ENCODE results near the gene ZNF518A.

The ZNF518A gene, protein sequence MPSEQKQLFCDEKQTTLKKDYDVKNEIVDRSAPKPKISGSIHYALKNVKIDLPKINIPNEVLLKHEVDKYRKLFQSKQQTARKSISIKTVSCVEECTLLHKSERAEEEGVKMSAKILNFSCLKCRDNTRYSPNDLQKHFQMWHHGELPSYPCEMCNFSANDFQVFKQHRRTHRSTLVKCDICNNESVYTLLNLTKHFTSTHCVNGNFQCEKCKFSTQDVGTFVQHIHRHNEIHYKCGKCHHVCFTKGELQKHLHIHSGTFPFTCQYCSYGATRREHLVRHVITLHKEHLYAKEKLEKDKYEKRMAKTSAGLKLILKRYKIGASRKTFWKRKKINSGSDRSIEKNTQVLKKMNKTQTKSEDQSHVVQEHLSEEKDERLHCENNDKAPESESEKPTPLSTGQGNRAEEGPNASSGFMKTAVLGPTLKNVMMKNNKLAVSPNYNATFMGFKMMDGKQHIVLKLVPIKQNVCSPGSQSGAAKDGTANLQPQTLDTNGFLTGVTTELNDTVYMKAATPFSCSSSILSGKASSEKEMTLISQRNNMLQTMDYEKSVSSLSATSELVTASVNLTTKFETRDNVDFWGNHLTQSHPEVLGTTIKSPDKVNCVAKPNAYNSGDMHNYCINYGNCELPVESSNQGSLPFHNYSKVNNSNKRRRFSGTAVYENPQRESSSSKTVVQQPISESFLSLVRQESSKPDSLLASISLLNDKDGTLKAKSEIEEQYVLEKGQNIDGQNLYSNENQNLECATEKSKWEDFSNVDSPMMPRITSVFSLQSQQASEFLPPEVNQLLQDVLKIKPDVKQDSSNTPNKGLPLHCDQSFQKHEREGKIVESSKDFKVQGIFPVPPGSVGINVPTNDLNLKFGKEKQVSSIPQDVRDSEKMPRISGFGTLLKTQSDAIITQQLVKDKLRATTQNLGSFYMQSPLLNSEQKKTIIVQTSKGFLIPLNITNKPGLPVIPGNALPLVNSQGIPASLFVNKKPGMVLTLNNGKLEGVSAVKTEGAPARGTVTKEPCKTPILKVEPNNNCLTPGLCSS (N-terminal part only)

DNA sequence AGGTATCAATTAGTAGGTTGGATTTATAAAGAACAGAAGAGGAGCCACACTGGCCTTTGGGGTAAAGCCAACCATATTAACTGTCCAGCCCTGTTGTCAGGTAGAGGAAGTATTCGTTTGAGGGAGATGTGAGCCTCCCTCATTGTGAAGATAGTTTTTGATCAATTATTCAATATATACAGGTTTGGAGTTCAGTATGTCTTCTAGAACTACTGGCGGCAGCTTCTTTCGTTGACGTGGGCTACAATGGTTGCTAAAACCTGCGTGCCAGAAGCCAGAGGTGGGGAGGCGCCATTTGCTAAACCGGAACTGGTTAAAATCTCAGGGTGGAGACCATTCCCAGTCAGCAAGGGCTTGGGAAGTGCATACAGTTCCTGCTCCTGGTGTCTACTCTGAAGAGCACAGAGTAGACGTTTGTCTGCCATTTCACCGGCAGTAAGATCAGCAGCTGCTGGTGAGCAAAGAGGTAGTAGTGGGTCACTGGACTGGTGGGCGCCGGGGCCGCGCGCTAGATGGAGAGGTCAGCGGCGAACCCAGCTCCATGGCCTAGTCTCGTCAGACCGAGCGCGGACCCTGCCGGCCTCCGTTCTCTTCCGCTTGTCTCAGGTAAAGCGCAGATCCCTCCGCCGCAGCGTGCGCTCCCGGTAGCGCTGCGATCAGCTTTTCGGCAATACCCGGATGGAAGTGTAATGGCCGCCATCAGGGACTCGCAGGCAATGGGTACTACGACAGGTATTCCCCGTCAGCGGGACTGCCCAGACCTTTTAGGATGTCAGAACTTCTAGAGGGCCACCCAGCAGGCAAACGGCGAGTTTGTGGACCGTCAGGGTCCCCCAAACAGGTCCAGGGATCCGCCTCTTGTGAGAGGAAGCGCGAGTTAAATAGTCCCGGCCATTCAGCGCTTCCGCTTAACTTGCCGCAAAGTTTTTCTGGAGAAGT lies at the start of gene ZNF518A:
Gene ZNF518A (plus strand): TSS at position 911 of the 939 bp plus-strand sequence. CDS start 26,026 bp downstream, outside the sequence.
- DNase-seq (ENCODE audit: low spot score): peak; percentile 70

- no peak for DNase-seq (ENCODE audit: low spot score)
Observed at GRCh38 chr10:96082153-96082552, 47.9 kb upstream of the ZNF518A start.

GRCh38 chr10:96082748-96083147 lies 47.3 kb upstream of the ZNF518A start:
- no peak for DNase-seq (ENCODE audit: low spot score)

- DNase-seq (ENCODE audit: low spot score): no peak
Observed at GRCh38 chr10:96089116-96089515, 41.0 kb upstream of the ZNF518A start.

DNA sequence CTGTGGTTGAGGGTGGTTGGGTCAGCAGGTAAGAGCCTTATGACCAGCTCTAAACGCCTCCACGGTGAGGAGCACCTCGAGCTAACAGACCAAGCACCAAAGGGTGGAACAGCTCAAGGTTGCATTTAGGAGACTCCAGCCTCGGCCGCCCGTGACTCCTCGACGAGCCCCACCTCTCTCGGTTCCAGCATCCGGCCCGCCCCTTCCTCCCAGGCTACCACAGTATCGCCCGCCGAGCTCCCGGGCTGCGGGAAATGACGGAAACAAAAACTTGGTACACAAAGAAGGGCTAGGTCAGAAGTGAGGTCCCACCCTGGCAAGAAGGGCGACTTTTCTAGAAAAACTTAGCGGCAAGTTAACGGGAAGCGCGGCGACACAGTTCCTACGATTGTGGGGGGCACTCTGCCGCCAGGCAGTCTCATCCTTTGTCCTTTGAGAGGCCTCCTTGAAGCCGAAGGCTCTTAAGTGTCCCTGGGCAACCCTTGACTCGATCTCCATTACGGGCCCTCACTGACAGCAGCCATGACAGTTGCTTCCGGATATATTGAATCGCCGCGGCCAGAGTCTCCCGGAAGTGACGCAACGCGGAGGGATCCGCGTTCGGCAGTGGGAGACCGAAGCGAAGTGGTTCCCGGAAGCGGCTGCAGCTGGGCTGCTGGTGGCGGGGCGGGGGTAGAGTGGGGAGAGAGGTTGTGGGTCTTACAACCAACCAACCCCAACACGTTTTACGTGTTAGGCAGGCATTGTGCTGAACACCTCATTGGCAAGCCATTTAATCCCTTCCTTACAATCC lies 40.2 kb upstream of the ZNF518A start:
- DNase-seq (ENCODE audit: low spot score): peak; percentile 58

DNA sequence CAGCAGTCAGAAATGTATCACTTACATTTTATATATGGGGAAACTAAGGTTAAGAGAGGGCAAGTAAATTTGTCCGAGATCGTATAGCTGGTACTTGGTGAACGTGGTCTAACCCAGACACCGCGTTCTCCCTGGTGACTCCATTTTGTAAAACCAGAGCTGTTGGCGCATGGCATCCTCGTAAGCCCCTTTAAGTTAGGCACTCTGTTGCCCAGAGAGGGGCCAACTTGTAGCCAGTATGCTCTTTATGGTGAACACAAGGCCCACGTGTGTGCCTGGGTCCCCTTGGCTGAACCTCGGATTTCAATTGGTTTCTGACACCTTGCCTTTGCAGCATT lies 39.7 kb upstream of the ZNF518A start:
- DNase-seq (ENCODE audit: low spot score): no peak

GRCh38 chr10:96092999-96093767 lies 36.9 kb upstream of the ZNF518A start:
- peak; percentile 11 for DNase-seq (ENCODE audit: low spot score)

DNA sequence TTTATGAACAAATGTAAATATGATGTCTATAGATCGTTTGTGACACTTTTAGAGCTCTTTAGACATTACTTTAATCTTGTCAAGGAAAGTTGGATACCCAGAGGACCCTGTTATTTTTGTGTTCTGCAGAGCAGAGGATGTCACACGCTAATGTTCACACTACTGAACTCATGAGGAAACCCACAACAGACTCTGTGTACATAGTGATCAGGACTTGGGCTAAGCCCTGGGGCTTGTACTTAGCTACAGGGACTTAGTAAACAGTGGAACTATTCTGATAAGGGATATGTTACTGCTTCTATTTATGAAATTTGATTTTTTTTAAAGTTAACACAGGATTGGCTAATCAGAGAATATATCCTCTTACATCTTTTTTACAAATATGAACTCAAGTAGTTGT lies 36.1 kb upstream of the ZNF518A start:
- DNase-seq (ENCODE audit: low spot score): peak; percentile 43

DNA sequence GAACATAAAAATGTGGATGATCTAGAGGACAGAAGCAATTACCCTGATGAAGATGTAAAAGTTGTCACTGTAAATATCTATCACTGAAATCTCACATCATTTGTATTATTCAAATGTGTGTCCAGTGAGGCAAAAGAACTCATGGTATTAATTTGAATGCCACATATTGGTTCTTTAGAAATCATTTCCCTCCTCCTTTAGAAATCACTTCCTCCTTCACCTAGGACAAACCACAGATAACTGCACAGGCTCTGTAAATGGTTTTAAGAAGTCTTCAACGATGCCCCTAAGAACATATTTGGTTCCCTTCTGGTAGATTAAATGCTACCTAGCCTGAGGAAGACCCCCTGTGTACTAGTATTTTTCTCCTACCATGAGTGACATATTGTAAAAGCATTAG lies 33.1 kb upstream of the ZNF518A start:
- DNase-seq (ENCODE audit: low spot score): no peak

- no peak for DNase-seq (ENCODE audit: low spot score)
Observed at GRCh38 chr10:96097865-96098264, 32.2 kb upstream of the ZNF518A start.

GRCh38 chr10:96107623-96108038 lies 22.5 kb upstream of the ZNF518A start:
- no peak for DNase-seq (ENCODE audit: low spot score)

DNA sequence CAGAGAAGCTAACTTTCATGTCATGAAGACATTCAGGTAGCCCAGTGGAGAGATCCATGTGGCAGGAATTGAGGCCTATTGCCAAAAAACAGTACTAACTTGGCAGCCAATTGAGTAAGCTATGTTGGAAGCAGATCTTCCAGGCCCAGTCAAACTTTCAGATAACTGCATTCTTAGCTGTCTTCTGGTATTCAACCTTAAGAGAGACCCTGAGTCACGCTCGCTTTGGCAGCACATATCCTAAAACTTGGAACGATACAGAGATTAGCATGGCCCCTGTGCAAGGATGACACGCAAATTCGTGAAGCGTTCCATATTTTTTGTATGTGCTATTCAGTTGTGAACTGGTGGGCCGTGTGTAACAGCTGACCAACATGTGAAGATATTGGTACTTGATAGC lies 17.6 kb upstream of the ZNF518A start:
- no peak for DNase-seq (ENCODE audit: low spot score)

DNA sequence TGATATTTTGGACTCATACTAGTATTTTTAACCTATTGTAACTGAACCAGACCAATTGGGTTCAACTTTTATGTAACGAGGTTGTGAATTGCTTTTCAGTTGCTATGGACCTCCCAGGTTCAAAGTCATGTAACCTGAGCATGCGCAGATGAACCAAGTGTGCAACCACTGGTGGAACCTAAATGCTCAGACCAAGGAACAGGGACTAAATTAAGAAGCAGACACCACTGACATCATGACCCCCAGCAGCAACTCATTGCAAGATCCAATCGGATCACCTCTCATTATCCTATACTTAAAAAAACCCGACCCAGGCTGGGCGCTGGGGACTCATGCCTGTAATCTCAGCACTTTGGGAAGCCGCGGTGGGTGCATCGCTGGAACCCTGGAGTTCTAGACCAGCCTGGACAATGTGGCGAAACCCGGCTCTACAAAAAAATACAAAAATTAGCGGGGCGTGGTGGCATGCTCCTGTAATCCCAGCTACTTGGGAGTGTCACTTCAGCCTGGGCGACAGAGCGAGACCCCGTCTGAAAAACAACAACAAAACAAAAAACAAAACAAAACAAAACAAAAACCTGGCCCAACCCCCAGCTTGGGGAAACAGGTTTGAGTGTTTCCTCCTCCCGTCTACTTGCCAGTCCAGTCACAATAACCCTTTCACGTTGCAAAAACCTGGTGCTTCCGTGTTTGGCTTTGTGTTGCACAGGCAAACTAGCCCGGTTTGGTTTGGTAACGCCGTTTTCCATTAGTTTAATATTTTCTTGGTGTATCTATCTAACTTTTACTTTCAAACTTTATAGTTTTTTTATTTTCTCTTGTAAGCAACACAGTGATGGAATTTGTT lies 11.3 kb upstream of the ZNF518A start:
- DNase-seq (ENCODE audit: low spot score): peak; percentile 63

DNA sequence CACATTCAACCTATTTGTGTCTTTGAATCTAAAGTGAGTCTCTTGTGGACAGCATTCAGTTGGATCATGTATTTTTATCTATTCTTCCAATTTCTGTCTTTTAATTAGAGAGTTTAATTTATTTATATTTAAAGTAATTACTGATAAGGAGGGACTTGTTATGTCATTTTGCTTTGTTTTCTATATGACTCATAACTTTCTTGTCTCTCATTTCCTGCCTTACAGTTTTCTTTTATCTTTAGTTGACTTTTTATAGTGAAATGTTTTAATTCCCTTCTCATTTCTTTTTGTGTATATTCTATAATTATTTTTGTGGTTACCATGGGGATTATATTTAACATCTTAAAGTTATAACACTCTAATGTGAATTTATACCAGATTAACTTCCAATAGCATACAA lies 7.3 kb upstream of the ZNF518A start:
- no peak for DNase-seq (ENCODE audit: low spot score)

- peak; percentile 44 for DNase-seq (ENCODE audit: low spot score)
Observed at GRCh38 chr10:96124230-96125141, 5.6 kb upstream of the ZNF518A start.

- DNase-seq (ENCODE audit: low spot score): no peak
Observed at GRCh38 chr10:96125142-96125515, 5.0 kb upstream of the ZNF518A start.

- DNase-seq (ENCODE audit: low spot score): peak; percentile 44
Observed at GRCh38 chr10:96130326-96130995, 364 bp downstream of the ZNF518A start.

- DNase-seq (ENCODE audit: low spot score): no peak
Observed at GRCh38 chr10:96131621-96132020, 1.5 kb downstream of the ZNF518A start.

Measured in HuH-7.5 (cell line).